CD14-positive monocyte (primary cell): Measurements from ENCODE around the gene SNAP47. TPM values are rescaled to one million over a fixed set of nuclear protein-coding genes. Genes with fewer than 3 reads are reported as not detected.

Experiments used
- DNase-seq, 3 donors: peaks; one replicate each; pipeline ENCODE4 v3.0.0-alpha.2; 2011 to 2022
- H2AFZ ChIP-seq: 2 replicates; pipeline ENCODE4 v1.6.0; 2012; ENCODE audit warnings: mild to moderate bottlenecking, low read depth, low read length, inconsistent platforms; ENCODE audit not compliant: insufficient read depth, poor library complexity, severe bottlenecking
- H3K27ac ChIP-seq, 2 donors: 1 replicate in 1 of 2; 2 replicates in 1 of 2; pipeline ENCODE4 v1.5.1; 2012 to 2013; ENCODE audit warnings: low read length in 2 of 2, control low read depth in 1 of 2, inconsistent platforms in 1 of 2, low read depth in 1 of 2, mild to moderate bottlenecking in 1 of 2
- H3K27me3 ChIP-seq, 2 donors: one replicate each; pipeline versions ENCODE4 v1.6.0 to v1.6.1; 2011 to 2013; ENCODE audit warnings: low read length in 2 of 2; ENCODE audit not compliant: control insufficient read depth in 2 of 2, insufficient read depth in 2 of 2
- H3K36me3 ChIP-seq, 2 donors: replicated peaks in 1 of 2; 1 replicate in 1 of 2; 2 replicates in 1 of 2; pipeline versions ENCODE4 v1.5.1 to v1.6.1; 2012 to 2013; ENCODE audit warnings: low read length in 2 of 2, control low read depth in 1 of 2, inconsistent platforms in 1 of 2, mild to moderate bottlenecking in 1 of 2; ENCODE audit not compliant: insufficient read depth in 2 of 2, control insufficient read depth in 1 of 2
- H3K4me1 ChIP-seq, 2 donors: 1 replicate in 1 of 2; 2 replicates in 1 of 2; pipeline versions ENCODE4 v1.5.1 to v1.6.1; 2012 to 2013; ENCODE audit warnings: low read length in 2 of 2, control low read depth in 1 of 2, inconsistent platforms in 1 of 2, mild to moderate bottlenecking in 1 of 2, moderate library complexity in 1 of 2; ENCODE audit not compliant: insufficient read depth in 2 of 2, control insufficient read depth in 1 of 2
- H3K4me2 ChIP-seq: replicated peaks from 2 replicates; pipeline ENCODE3; 2012; ENCODE audit warnings: low read length, moderate library complexity, mild to moderate bottlenecking; ENCODE audit not compliant: poor library complexity, severe bottlenecking; ENCODE audit errors: extremely low read depth
- H3K4me3 ChIP-seq, 3 experiments: fragments of 200-600 bp in 1 of 3; sonication (generic) in 1 of 3; replicated peaks in 1 of 3; 1 replicate in 2 of 3; 2 replicates in 1 of 3; pipeline ENCODE4 v1.5.1; 2011 to 2013; ENCODE audit warnings: low read length in 3 of 3, mild to moderate bottlenecking in 3 of 3, control low read depth in 2 of 3, low read depth in 2 of 3, inconsistent platforms in 1 of 3, moderate library complexity in 1 of 3
- H3K79me2 ChIP-seq: 2 replicates; pipeline ENCODE4 v1.6.0; 2012; ENCODE audit warnings: mild to moderate bottlenecking, control low read depth, inconsistent platforms, low read length, moderate library complexity; ENCODE audit not compliant: insufficient read depth
- H3K9ac ChIP-seq: 2 replicates; pipeline ENCODE4 v1.6.0; 2017; ENCODE audit warnings: low read length, mild to moderate bottlenecking; ENCODE audit not compliant: insufficient read depth, poor library complexity, severe bottlenecking
- H3K9me3 ChIP-seq, 2 donors: replicated peaks in 1 of 2; 1 replicate in 1 of 2; 2 replicates in 1 of 2; pipeline versions ENCODE4 v1.5.1 to v1.6.1; 2012 to 2013; ENCODE audit warnings: low read length in 2 of 2, control low read depth in 1 of 2; ENCODE audit not compliant: control insufficient read depth in 1 of 2, insufficient read depth in 1 of 2
- H4K20me1 ChIP-seq: 2 replicates; pipeline ENCODE4 v1.6.0; 2012; ENCODE audit warnings: mild to moderate bottlenecking, low read length, control low read depth, moderate library complexity; ENCODE audit not compliant: insufficient read depth
- H3K27ac Mint-ChIP-seq, 7 donors: one replicate each; pipeline ENCODE4 v1.8.0; 2020; ENCODE audit warnings: mild to moderate bottlenecking in 7 of 7, mixed read lengths in 7 of 7, moderate library complexity in 6 of 7, inconsistent platforms in 2 of 7
- H3K27me3 Mint-ChIP-seq, 3 donors: one replicate each; pipeline ENCODE4 v1.8.0; 2021 to 2022; ENCODE audit warnings: low read depth in 3 of 3, mild to moderate bottlenecking in 3 of 3, mixed read lengths in 3 of 3, moderate library complexity in 3 of 3, inconsistent platforms in 1 of 3
- H3K36me3 Mint-ChIP-seq, 2 donors: one replicate each; pipeline ENCODE4 v1.8.0; 2020; ENCODE audit warnings: mixed read lengths in 2 of 2, inconsistent platforms in 1 of 2, mild to moderate bottlenecking in 1 of 2
- H3K4me1 Mint-ChIP-seq: one replicate; pipeline ENCODE4 v1.8.0; 2020; ENCODE audit warnings: mild to moderate bottlenecking, mixed read lengths
- H3K4me3 Mint-ChIP-seq, 2 donors: one replicate each; pipeline ENCODE4 v1.8.0; 2020; ENCODE audit warnings: mild to moderate bottlenecking in 2 of 2, mixed read lengths in 2 of 2, moderate library complexity in 1 of 2
- H3K9me3 Mint-ChIP-seq, 7 donors: one replicate each; pipeline ENCODE4 v1.8.0; 2020 to 2022; ENCODE audit warnings: mixed read lengths in 7 of 7, mild to moderate bottlenecking in 6 of 7, moderate library complexity in 6 of 7, inconsistent platforms in 2 of 7
- WGBS: methylation state at CpG from one replicate; pipeline ENCODE4 v1.1.5; 2013; ENCODE audit warnings: missing lambda C conversion rate; ENCODE audit not compliant: insufficient coverage; 5-methylcytosine and 5-hydroxymethylcytosine counted together
- intact Hi-C, 2 donors: fragments of 100-400 bp; cut with micrococcal nuclease; formaldehyde crosslinking; loops; one replicate each; pipeline versions ENCODE4 v1.15.0 to v1.15.1; 2023
- polyA plus RNA-seq, 3 donors: library from polyadenylated mRNA; depleted of rRNA in 1 of 3; unstranded in 2 of 3; stranded (reverse) in 1 of 3; fragments of 300-500 nt in 2 of 3; fragments of >200 nt in 1 of 3; fragmentation: Illumina TruSeq in 2 of 3; gene quantifications; 1 replicate in 2 of 3; 2 replicates in 1 of 3; pipeline ENCODE4 v1.2.3, GENCODE V29; 2012 to 2021
- TF ChIP-seq, protein P1 (sequence below): fragments of 200-600 bp; IDR thresholded peaks from one replicate; pipeline ENCODE4 v1.8.0; 2022; ENCODE audit warnings: antibody characterized with exemption, mild to moderate bottlenecking

Gene SNAP47
- polyA plus RNA-seq, 3 donors = 15.4 to 25.0 (median 20.5) TPM

DNA sequence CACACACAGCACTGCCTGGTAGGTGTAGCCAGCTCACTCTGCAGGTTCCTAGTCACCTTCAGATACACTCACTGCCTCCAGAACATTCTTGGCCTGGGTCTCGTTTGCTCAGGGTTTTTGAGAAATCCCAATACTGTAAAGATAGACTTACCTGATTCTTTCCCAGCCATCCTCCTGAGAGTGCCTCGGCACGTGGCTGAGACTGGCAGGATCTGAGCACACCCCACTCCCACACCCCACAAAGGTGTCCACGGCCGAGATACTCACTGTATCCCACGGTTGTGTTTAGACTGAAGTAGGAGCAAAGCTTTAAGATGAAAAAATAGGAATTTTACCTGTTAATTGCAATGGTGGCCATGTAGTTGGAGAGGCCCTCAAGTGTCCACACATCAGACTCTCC is 33.4 kb downstream of the SNAP47 start:
- no peak overlapping the region for H3K4me3 ChIP-seq
- intact Hi-C loops = no loop called here
- DNase-seq = no peak
- H3K4me1 ChIP-seq = peaks cover 0 to 6% of the 10 kb centered on the region in 2 donors
- H3K27ac ChIP-seq = no peak overlapping the region
- no peak overlapping the region for H3K9ac ChIP-seq
- H3K27ac Mint-ChIP-seq = no peak overlapping the region
- no peak overlapping the region for H3K4me2 ChIP-seq
- H3K36me3 ChIP-seq = peaks cover 18 to 48% of the 10 kb centered on the region in 2 donors
- TF ChIP-seq, protein P1, sequence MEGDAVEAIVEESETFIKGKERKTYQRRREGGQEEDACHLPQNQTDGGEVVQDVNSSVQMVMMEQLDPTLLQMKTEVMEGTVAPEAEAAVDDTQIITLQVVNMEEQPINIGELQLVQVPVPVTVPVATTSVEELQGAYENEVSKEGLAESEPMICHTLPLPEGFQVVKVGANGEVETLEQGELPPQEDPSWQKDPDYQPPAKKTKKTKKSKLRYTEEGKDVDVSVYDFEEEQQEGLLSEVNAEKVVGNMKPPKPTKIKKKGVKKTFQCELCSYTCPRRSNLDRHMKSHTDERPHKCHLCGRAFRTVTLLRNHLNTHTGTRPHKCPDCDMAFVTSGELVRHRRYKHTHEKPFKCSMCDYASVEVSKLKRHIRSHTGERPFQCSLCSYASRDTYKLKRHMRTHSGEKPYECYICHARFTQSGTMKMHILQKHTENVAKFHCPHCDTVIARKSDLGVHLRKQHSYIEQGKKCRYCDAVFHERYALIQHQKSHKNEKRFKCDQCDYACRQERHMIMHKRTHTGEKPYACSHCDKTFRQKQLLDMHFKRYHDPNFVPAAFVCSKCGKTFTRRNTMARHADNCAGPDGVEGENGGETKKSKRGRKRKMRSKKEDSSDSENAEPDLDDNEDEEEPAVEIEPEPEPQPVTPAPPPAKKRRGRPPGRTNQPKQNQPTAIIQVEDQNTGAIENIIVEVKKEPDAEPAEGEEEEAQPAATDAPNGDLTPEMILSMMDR = no peak
- no peaks in the 10 kb centered on the region for H4K20me1 ChIP-seq
- no peak overlapping the region for H2AFZ ChIP-seq
- H3K79me2 ChIP-seq = no peaks in the 10 kb centered on the region
- peaks cover 16% of the 10 kb centered on the region for H3K4me1 Mint-ChIP-seq
- no peak overlapping the region for H3K4me3 Mint-ChIP-seq
- no peaks in the 10 kb centered on the region for H3K27me3 Mint-ChIP-seq
- peaks cover 49 to 53% of the 10 kb centered on the region in 2 donors for H3K36me3 Mint-ChIP-seq
- no peaks in the 10 kb centered on the region for H3K9me3 Mint-ChIP-seq
- no peaks in the 10 kb centered on the region for H3K27me3 ChIP-seq
- H3K9me3 ChIP-seq = no peaks in the 10 kb centered on the region
- 100% methylated on average over 1 of the region's 6 CpGs for WGBS

GRCh38 chr1:227769047-227769935 is 34.1 kb downstream of the SNAP47 start:
- H3K27ac Mint-ChIP-seq = no peak overlapping the region
- no peak overlapping the region for H3K4me2 ChIP-seq
- peaks cover 16% of the 10 kb centered on the region for H3K4me1 Mint-ChIP-seq
- no peaks in the 10 kb centered on the region for H3K9me3 ChIP-seq
- DNase-seq = no peak
- peaks cover 49 to 52% of the 10 kb centered on the region in 2 donors for H3K36me3 Mint-ChIP-seq
- H3K27me3 ChIP-seq = no peaks in the 10 kb centered on the region
- H3K27me3 Mint-ChIP-seq = no peaks in the 10 kb centered on the region
- H3K9me3 Mint-ChIP-seq = no peaks in the 10 kb centered on the region
- H2AFZ ChIP-seq = no peak overlapping the region
- intact Hi-C loops = no loop called here
- H3K36me3 ChIP-seq = peaks cover 15 to 41% of the 10 kb centered on the region in 2 donors
- 94% methylated on average over 18 of the region's 20 CpGs for WGBS
- H3K4me3 Mint-ChIP-seq = no peak overlapping the region
- peaks cover 0 to 6% of the 10 kb centered on the region in 2 donors for H3K4me1 ChIP-seq
- TF ChIP-seq, protein P1 = no peak
- no peak overlapping the region for H3K27ac ChIP-seq
- H3K9ac ChIP-seq = no peak overlapping the region
- H3K79me2 ChIP-seq = no peaks in the 10 kb centered on the region
- no peaks in the 10 kb centered on the region for H4K20me1 ChIP-seq
- no peak overlapping the region for H3K4me3 ChIP-seq
